CD4-positive, alpha-beta T cell treated with Interleukin-6 for 4 hours (primary cell): ENCODE measurements around the gene PPP1R14C.
A peak's percentile ranks its signal among the peaks of the same experiment; 100 is the strongest.

Experiments
- DNase-seq: peaks from one replicate; pipeline ENCODE4 v3.0.0-alpha.2; 2020; ENCODE audit warnings: mixed read lengths

The PPP1R14C gene

GRCh38 chr6:150253489-150253888 lies 110.6 kb downstream of the PPP1R14C start:
- DNase-seq = no peak

GRCh38 chr6:150254770-150255169 lies 111.9 kb downstream of the PPP1R14C start:
- DNase-seq = no peak

GRCh38 chr6:150255840-150256239 lies 113.0 kb downstream of the PPP1R14C start:
- no peak for DNase-seq

GRCh38 chr6:150256618-150257272 lies 113.9 kb downstream of the PPP1R14C start:
- DNase-seq = no peak

GRCh38 chr6:150258381-150258780 lies 115.5 kb downstream of the PPP1R14C start:
- no peak for DNase-seq

- no peak for DNase-seq
Observed at GRCh38 chr6:150260931-150261330, 118.1 kb downstream of the PPP1R14C start.

- no peak for DNase-seq
Observed at GRCh38 chr6:150261997-150262697, 119.3 kb downstream of the PPP1R14C start.

GRCh38 chr6:150263765-150264404 lies 121.0 kb downstream of the PPP1R14C start:
- peak; percentile 14 for DNase-seq

- DNase-seq = no peak
Observed at GRCh38 chr6:150266309-150266708, 123.5 kb downstream of the PPP1R14C start.

- DNase-seq = no peak
Observed at GRCh38 chr6:150266963-150267685, 124.3 kb downstream of the PPP1R14C start.

GRCh38 chr6:150267686-150268561 lies 125.1 kb downstream of the PPP1R14C start:
- no peak for DNase-seq

GRCh38 chr6:150269130-150269856 lies 126.4 kb downstream of the PPP1R14C start:
- DNase-seq = no peak

GRCh38 chr6:150269857-150270223 lies 127.0 kb downstream of the PPP1R14C start:
- DNase-seq = no peak

- DNase-seq = no peak
Observed at GRCh38 chr6:150270330-150271052, 127.6 kb downstream of the PPP1R14C start.

- no peak for DNase-seq
Observed at GRCh38 chr6:150271172-150271500, 128.3 kb downstream of the PPP1R14C start.

- DNase-seq = no peak
Observed at GRCh38 chr6:150271501-150272263, 128.8 kb downstream of the PPP1R14C start.

GRCh38 chr6:150272264-150272975 lies 129.6 kb downstream of the PPP1R14C start:
- no peak for DNase-seq

- no peak for DNase-seq
Observed at GRCh38 chr6:150272976-150273315, 130.1 kb downstream of the PPP1R14C start.

- DNase-seq = no peak
Observed at GRCh38 chr6:150273457-150274309, 130.8 kb downstream of the PPP1R14C start.
